HepG2 (cell line): ENCODE data around the gene DPH7. TPM values are rescaled to one million over a fixed set of nuclear protein-coding genes. Genes with fewer than 3 reads are reported as not detected.
A peak's percentile ranks its signal among the peaks of the same experiment; 100 is the strongest.

ENCODE experiments used
- AGO2 ChIP-seq: fragments of 200-400 bp; formaldehyde crosslinking; optimal IDR thresholded peaks from 2 replicates; pipeline ENCODE3; 2017; ENCODE audit warnings: mild to moderate bottlenecking, low read depth, low read length, moderate library complexity
- HOXA3 ChIP-seq: sonication (generic); formaldehyde crosslinking; IDR thresholded peaks from 2 replicates; pipeline ENCODE4 v1.5.0; 2020; ENCODE audit warnings: missing genetic modification reagents
- MED1 ChIP-seq: sonication (generic); formaldehyde crosslinking; IDR thresholded peaks from 2 replicates; pipeline ENCODE4 v1.4.0; 2020; ENCODE audit warnings: missing genetic modification reagents
- MED8 ChIP-seq: sonication (generic); formaldehyde crosslinking; IDR thresholded peaks from 2 replicates; pipeline ENCODE4 v1.8.1; 2023; ENCODE audit warnings: mild to moderate bottlenecking, missing genetic modification reagents; ENCODE audit not compliant: insufficient replicate concordance
- MIER2 ChIP-seq: IDR thresholded peaks from 2 replicates; pipeline ENCODE4 v1.6.1; 2016; ENCODE audit warnings: missing biosample characterization, missing genetic modification reagents
- NFE2 ChIP-seq: sonication (generic); formaldehyde crosslinking; IDR thresholded peaks from 2 replicates; pipeline ENCODE4 v1.4.0; 2020; ENCODE audit warnings: missing genetic modification reagents
- RBFOX2 ChIP-seq: fragments of 200-400 bp; formaldehyde crosslinking; IDR thresholded peaks from 2 replicates; pipeline ENCODE4 v1.6.1; 2017; ENCODE audit warnings: low read depth, mild to moderate bottlenecking, low read length
- SAP130 ChIP-seq: IDR thresholded peaks from 2 replicates; pipeline ENCODE4 v1.6.1; 2016; ENCODE audit warnings: low read depth
- TOE1 ChIP-seq: sonication (generic); formaldehyde crosslinking; IDR thresholded peaks from 2 replicates; pipeline ENCODE4 v1.4.0; 2020; ENCODE audit warnings: mild to moderate bottlenecking, missing genetic modification reagents
- YEATS2 ChIP-seq: sonication (generic); formaldehyde crosslinking; IDR thresholded peaks from 2 replicates; pipeline ENCODE4 v1.4.0; 2020; ENCODE audit warnings: missing genetic modification reagents, borderline replicate concordance
- ZFY ChIP-seq: sonication (generic); formaldehyde crosslinking; IDR thresholded peaks from 2 replicates; pipeline ENCODE4 v1.4.0; 2020; ENCODE audit warnings: missing genetic modification reagents
- ZNF180 ChIP-seq: sonication (generic); formaldehyde crosslinking; IDR thresholded peaks from 2 replicates; pipeline ENCODE4 v1.4.0; 2020; ENCODE audit warnings: low read depth, missing genetic modification reagents, borderline replicate concordance
- ZNF446 ChIP-seq: sonication (generic); formaldehyde crosslinking; IDR thresholded peaks from 2 replicates; pipeline ENCODE4 v1.5.0; 2020; ENCODE audit warnings: mild to moderate bottlenecking, missing genetic modification reagents
- ZNF598 ChIP-seq: sonication (generic); formaldehyde crosslinking; IDR thresholded peaks from 2 replicates; pipeline ENCODE4 v1.5.1; 2020; ENCODE audit warnings: mild to moderate bottlenecking, missing genetic modification reagents, borderline replicate concordance
- ZNF768 ChIP-seq: sonication (generic); formaldehyde crosslinking; IDR thresholded peaks from 2 replicates; pipeline ENCODE4 v1.4.0; 2020; ENCODE audit warnings: missing genetic modification reagents
- ZNF776 ChIP-seq: sonication (generic); formaldehyde crosslinking; IDR thresholded peaks from 2 replicates; pipeline ENCODE4 v1.4.0; 2020; ENCODE audit warnings: mild to moderate bottlenecking, missing genetic modification reagents
- ZNF891 ChIP-seq: sonication (generic); formaldehyde crosslinking; IDR thresholded peaks from 2 replicates; pipeline ENCODE4 v1.5.0; 2020; ENCODE audit warnings: mild to moderate bottlenecking, missing genetic modification reagents
- polyA plus RNA-seq, 8 experiments: library from polyadenylated mRNA; depleted of rRNA in 3 of 8; stranded (reverse) in 7 of 8; unstranded in 1 of 8; fragments of >200 nt; fragmentation: Illumina TruSeq in 4 of 8; extraction: Trizol in 4 of 8; gene quantifications; 2 replicates each; pipeline versions ENCODE4 v1.2.1 to v1.2.3, GENCODE V29; 2011 to 2016; ENCODE audit warnings: low read depth in 4 of 8, missing spikeins in 1 of 8, mixed read lengths in 1 of 8; ENCODE audit not compliant: insufficient read depth in 1 of 8
- total RNA-seq, 5 experiments: library from RNA; depleted of rRNA; stranded (reverse); fragments of >200 nt; fragmentation: Illumina TruSeq; extraction: Trizol; gene quantifications; 2 replicates each; pipeline ENCODE4 v1.2.3, GENCODE V29; 2016; ENCODE audit warnings: low read depth in 1 of 5
- TF ChIP-seq, protein P1 (sequence below): sonication (generic); formaldehyde crosslinking; IDR thresholded peaks from 2 replicates; pipeline ENCODE4 v1.4.0; 2020; ENCODE audit warnings: mild to moderate bottlenecking, missing genetic modification reagents
- TF ChIP-seq, protein P2 (sequence below): fragments of 450-650 bp; IDR thresholded peaks from 2 replicates; pipeline ENCODE4 v1.6.1; 2016
- TF ChIP-seq, protein P3 (sequence below): sonication (generic); formaldehyde crosslinking; IDR thresholded peaks from 2 replicates; pipeline ENCODE4 v1.8.1; 2023; ENCODE audit warnings: mild to moderate bottlenecking, moderate library complexity, missing genetic modification reagents
- TF ChIP-seq, protein P4 (sequence below): sonication (generic); formaldehyde crosslinking; IDR thresholded peaks from 2 replicates; pipeline ENCODE4 v1.5.1; 2020; ENCODE audit warnings: mild to moderate bottlenecking, missing genetic modification reagents, moderate library complexity
- TF ChIP-seq, protein P5 (sequence below): sonication (generic); formaldehyde crosslinking; IDR thresholded peaks from 2 replicates; pipeline ENCODE4 v1.9.0; 2022; ENCODE audit warnings: missing genetic modification reagents, mild to moderate bottlenecking, borderline replicate concordance

The DPH7 gene
- total and polyA plus RNA-seq, 2 of the 13 experiments (the other 11 are each of a cell fraction or from before 2014, with no cell fraction given): 27.6 to 31.6 TPM

DNA sequence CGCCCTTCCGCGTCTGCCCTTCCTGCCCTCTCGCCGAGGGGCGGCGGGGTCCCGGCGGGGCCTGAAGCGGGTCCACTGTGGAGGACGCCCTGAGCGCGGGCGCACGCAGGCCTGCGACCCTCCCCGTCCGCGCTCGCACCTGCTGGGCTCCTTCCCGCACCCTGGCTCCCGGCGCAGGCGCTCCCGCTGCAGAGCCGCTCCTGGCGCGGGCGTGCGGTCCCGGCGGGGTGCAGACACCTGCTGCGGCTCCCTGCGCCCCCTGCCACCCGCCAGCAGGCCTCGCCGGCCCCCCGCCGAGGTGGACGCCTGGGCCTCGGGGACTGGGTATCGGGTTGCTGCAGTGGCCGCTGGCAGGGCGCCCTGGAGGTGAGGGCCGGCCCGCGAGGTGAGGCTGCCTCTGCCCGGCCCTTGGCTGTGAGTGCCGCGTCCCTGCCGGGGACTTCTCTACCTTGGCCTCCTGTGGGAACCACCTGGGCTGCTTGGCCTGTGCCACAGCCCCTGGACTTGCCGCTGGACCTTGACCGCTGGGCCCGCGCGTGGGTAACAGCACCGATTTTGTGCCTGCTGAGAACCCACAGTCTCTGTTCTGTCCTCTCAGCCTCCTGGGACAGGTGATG lies 27.4 kb upstream of the DPH7 start (continued):
- TF ChIP-seq, protein P1, sequence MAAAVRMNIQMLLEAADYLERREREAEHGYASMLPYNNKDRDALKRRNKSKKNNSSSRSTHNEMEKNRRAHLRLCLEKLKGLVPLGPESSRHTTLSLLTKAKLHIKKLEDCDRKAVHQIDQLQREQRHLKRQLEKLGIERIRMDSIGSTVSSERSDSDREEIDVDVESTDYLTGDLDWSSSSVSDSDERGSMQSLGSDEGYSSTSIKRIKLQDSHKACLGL: peak; percentile 11; the same call in 1 of the 2 replicates
- TF ChIP-seq MED8: no peak
- no peak for TF ChIP-seq TOE1 (CRISPR knock-in tag)
- TF ChIP-seq ZNF891: no peak
- no peak for TF ChIP-seq ZNF180 (CRISPR knock-in tag)
- TF ChIP-seq, protein P2, sequence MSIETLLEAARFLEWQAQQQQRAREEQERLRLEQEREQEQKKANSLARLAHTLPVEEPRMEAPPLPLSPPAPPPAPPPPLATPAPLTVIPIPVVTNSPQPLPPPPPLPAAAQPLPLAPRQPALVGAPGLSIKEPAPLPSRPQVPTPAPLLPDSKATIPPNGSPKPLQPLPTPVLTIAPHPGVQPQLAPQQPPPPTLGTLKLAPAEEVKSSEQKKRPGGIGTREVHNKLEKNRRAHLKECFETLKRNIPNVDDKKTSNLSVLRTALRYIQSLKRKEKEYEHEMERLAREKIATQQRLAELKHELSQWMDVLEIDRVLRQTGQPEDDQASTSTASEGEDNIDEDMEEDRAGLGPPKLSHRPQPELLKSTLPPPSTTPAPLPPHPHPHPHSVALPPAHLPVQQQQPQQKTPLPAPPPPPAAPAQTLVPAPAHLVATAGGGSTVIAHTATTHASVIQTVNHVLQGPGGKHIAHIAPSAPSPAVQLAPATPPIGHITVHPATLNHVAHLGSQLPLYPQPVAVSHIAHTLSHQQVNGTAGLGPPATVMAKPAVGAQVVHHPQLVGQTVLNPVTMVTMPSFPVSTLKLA: no peak
- peak; percentile 7 for TF ChIP-seq SAP130
- TF ChIP-seq RBFOX2: peak; percentile 49
- no peak for TF ChIP-seq ZNF446 (CRISPR knock-in tag)
- 0 out of 2 replicates have a peak, but pooled peaks have one; percentile 7 for TF ChIP-seq HOXA3 (CRISPR knock-in tag)
- TF ChIP-seq ZFY: 0 out of 2 replicates have a peak, but pooled peaks have one; percentile 52
- 0 out of 2 replicates have a peak, but pooled peaks have one; percentile 21 for TF ChIP-seq ZNF776 (CRISPR knock-in tag)
- TF ChIP-seq, protein P3, sequence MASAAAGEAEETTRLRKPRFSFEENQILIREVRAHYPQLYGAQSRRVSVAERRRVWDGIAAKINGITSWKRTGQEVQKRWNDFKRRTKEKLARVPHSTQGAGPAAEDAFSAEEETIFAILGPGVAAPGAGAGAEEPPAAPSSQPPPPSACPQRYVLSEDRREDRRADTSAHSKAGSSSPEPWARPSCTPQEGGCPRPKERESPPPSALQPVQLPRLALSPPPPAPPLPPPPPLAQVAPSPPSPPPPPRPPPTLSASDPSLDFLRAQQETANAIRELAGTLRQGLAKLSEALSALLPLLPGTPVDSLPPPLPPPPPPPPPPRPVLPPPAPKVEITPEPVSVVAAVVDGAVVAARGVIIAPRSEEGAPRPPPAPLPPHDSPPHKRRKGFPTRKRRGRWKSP (CRISPR knock-in tag): no peak
- peak; percentile 82 for TF ChIP-seq ZNF768 (CRISPR knock-in tag)
- no peak for TF ChIP-seq MIER2 (CRISPR knock-in tag)
- TF ChIP-seq, protein P4, sequence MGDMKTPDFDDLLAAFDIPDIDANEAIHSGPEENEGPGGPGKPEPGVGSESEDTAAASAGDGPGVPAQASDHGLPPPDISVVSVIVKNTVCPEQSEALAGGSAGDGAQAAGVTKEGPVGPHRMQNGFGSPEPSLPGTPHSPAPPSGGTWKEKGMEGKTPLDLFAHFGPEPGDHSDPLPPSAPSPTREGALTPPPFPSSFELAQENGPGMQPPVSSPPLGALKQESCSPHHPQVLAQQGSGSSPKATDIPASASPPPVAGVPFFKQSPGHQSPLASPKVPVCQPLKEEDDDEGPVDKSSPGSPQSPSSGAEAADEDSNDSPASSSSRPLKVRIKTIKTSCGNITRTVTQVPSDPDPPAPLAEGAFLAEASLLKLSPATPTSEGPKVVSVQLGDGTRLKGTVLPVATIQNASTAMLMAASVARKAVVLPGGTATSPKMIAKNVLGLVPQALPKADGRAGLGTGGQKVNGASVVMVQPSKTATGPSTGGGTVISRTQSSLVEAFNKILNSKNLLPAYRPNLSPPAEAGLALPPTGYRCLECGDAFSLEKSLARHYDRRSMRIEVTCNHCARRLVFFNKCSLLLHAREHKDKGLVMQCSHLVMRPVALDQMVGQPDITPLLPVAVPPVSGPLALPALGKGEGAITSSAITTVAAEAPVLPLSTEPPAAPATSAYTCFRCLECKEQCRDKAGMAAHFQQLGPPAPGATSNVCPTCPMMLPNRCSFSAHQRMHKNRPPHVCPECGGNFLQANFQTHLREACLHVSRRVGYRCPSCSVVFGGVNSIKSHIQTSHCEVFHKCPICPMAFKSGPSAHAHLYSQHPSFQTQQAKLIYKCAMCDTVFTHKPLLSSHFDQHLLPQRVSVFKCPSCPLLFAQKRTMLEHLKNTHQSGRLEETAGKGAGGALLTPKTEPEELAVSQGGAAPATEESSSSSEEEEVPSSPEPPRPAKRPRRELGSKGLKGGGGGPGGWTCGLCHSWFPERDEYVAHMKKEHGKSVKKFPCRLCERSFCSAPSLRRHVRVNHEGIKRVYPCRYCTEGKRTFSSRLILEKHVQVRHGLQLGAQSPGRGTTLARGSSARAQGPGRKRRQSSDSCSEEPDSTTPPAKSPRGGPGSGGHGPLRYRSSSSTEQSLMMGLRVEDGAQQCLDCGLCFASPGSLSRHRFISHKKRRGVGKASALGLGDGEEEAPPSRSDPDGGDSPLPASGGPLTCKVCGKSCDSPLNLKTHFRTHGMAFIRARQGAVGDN (CRISPR knock-in tag): peak; percentile 7; the same call in 1 of the 2 replicates
- TF ChIP-seq NFE2: no peak
- TF ChIP-seq, protein P5, sequence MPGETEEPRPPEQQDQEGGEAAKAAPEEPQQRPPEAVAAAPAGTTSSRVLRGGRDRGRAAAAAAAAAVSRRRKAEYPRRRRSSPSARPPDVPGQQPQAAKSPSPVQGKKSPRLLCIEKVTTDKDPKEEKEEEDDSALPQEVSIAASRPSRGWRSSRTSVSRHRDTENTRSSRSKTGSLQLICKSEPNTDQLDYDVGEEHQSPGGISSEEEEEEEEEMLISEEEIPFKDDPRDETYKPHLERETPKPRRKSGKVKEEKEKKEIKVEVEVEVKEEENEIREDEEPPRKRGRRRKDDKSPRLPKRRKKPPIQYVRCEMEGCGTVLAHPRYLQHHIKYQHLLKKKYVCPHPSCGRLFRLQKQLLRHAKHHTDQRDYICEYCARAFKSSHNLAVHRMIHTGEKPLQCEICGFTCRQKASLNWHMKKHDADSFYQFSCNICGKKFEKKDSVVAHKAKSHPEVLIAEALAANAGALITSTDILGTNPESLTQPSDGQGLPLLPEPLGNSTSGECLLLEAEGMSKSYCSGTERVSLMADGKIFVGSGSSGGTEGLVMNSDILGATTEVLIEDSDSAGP (CRISPR knock-in tag): peak; percentile 55; the same call in 1 of the 2 replicates
- TF ChIP-seq AGO2: no peak
- no peak for TF ChIP-seq ZNF598 (CRISPR knock-in tag)
- no peak for TF ChIP-seq YEATS2 (CRISPR knock-in tag)
- no peak for TF ChIP-seq MED1
